Hematopoietic multipotent progenitor cell treated with erythropoietin and hydrocortisone succinate and interleukin-3 and kit ligand, for 6 days (in vitro differentiated cells): ENCODE measurements around the gene DPEP3.
"Not testable (repeated sequence)": the region's sequence is repeated elsewhere in the genome, so short reads cannot be mapped to it uniquely, and the experiment has no call there.

Source experiments
- DNase-seq: peaks from one replicate; pipeline ENCODE4 v3.0.0-alpha.2; 2015

Gene DPEP3

DNA sequence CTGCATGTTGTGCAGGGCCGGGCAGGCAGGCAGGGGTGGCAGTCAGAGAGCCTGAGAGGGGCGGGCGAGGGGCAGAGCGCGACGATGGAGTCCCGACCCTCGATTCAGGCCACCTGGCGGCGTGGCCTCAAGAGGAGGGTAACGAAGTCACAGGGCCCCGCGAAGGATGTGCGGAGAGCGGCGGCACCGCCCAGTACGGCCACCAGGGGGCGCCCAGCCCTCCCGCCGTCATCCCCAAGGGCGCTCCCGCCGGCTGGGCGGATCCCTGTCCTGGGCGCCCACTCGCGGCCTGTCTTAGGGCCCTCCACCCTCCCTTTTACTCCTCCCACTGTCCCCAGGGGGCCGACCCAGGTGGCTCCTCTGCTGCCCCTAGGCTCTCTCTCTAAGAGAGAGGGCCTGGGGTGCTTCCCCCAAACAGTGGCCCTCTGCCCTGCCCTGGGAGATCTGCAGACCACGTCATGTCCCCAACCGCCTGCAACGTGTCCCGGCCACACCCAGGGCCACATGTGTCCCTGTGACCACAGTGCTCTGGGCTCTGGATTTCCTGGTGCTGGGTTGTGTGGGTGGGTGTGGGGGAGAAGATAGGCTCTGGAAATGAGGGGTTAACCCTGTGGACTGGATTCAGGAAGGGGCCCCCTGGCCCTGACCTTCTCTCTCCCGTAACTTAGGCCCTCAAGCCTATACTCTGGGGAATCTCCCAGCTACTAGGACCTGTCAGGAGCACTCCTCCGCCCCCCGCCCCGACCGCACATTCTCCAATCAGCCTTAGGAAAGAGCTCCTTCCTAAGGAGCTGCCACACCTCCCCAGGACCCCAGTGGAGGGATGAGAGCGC is 13.1 kb upstream of the DPEP3 start:
- DNase-seq: peak; percentile 92

DNA sequence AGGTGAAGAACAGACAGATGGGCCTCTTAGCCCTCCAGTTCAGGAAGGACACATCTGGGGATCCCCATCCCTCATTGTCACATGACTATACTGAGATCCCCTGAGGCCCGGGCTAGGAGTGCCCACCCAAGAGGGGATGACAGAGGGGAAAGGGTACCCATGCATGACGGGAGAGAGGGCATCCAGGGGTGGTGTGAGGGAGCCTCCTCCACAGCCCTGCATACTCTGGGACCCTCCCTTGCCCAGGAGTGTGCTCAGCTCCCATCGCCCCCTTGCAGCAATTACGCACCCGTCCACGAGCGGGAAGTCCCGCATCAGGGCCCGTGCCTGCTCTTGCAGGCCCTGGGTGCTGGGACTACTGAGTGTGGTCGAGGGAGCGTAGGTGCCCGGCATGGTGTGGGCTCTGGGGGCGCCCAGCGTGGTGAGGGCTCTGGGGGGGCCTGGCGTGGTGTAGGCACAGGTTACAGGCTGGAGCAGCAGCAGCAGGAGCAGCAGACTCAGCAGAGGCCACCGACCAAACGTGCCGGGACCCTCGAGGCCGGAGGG is 12.4 kb upstream of the DPEP3 start:
- DNase-seq: no peak

DNA sequence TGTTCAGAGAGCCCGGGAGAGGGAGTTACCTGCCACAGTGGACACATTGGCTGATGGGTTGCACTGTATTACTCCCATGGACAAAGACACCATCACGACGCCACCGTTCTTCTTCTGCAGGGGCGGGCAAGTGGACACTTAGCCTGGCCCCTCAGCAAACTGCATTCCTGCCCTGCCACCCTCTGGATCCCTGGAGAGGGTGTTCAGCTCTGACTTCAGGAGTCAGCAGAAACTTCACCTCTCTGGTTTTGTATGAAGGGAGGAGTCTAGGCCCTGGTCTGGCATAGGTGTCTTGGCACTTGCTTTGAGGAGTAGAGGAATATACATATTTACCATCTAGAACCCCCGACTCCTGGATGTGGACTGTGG is 9.7 kb upstream of the DPEP3 start:
- no peak for DNase-seq

DNA sequence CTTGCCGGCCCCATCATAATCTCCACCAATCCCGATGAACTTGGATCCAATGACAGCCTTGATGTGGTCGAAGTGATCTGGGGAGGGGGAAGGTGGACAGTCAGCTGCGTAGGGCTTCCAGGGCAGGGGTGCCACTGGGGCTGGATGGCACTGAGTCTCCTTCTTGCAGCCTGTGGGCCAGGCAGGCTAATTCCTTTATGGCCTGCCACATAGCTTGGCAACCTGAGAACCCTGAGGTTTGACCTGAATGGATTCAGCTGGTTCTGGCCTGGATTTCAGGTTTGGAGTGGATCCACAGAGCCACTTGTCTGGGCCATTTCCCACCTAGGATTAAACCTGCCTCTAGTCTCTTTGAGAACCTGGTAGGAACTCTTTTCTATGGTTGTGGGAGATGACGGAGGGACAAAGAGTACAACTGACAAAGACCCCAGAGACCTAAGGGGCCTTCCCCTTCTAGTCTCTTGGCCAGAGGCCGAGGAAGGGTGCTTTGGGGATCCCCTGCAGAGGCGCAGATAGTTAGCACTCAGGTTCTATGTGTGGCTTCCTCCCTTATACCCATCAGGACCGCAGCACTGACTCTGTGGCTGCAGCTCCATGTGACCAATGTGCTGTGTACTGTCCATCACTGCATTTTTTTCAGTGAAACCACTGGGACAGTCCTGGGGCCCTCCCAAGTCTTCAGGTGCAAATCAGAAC is 9.2 kb upstream of the DPEP3 start:
- DNase-seq: no peak

GRCh38 chr16:67988675-67989074 is 8.4 kb upstream of the DPEP3 start:
- no peak for DNase-seq

- no peak for DNase-seq
Observed at GRCh38 chr16:67987460-67988160, 7.3 kb upstream of the DPEP3 start.

DNA sequence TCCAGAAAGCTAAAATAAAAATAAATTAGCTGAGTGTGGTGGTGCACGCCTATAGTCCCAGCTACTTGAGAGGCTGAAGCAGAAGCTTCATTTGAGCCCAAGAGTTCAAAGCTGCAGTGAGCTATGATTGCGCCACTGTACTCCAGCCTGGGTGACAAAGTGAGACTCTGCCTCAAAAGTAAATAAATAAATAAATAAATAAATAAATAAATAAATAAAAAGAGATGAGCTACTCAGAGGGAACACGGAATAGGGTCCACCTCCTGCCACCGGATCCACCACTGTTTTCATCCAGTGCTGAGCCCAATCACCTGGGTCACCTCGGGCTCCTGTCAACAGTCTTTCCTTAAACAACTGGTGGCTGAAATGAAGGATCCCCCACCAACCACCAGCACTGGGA is 6.7 kb upstream of the DPEP3 start:
- no peak for DNase-seq

DNA sequence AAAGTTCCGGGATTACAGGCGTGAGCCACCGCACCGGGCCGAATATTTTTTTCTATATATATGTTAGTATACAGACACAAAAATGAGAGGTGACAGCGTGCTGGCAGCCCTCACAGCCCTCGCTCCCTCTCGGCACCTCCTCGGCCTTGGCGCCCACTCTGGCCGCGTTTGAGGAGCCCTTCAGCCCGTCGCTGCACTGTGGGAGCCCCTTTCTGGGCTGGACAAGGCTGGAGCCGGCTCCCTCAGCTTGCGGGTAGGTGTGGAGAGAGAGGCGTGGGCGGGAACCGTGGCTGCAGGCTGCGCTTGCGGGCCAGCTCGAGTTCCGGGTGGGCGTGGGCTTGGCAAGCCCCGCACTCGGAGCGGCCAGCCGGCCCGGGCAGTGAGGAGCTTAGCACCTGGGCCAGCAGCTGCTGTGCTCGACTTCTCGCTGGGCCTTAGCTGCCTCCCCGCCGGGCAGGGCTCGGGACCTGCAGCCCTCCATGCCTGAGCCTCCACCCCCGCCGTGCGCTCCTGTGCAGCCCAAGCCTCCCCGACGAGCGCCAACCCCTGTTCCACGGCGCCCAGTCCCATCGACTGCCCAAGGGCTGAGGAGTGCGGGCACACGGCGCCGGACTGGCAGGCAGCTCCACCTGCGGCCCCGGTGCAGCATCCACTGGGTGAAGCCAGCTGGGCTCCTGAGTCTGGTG is 1.9 kb upstream of the DPEP3 start:
- no peak for DNase-seq

- DNase-seq: no peak
Observed at GRCh38 chr16:67977469-67978227, 2.7 kb downstream of the DPEP3 start.

- no peak for DNase-seq
Observed at GRCh38 chr16:67977005-67977404, 3.3 kb downstream of the DPEP3 start.

DNA sequence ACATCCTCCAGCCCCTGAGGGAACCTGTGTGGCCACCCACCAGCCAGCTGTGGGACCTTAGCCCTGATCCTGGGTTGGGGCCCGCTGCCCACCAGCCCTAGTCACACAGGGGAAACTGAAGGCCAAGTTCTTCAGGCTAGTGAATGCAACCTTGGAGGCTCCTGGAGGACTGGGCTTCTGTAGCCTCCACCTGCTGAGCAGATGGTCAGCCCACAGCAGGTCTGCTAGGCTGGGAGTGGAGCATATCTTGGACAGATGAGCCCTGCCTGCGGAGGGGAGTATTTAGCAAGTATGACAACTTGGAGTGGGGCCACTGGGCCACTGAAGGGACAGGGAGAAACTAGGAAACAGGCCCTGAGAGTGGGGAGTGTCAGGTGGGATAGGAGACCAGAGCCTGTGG is 4.1 kb downstream of the DPEP3 start:
- no peak for DNase-seq

- DNase-seq: no peak
Observed at GRCh38 chr16:67975321-67976105, 4.8 kb downstream of the DPEP3 start.

DNA sequence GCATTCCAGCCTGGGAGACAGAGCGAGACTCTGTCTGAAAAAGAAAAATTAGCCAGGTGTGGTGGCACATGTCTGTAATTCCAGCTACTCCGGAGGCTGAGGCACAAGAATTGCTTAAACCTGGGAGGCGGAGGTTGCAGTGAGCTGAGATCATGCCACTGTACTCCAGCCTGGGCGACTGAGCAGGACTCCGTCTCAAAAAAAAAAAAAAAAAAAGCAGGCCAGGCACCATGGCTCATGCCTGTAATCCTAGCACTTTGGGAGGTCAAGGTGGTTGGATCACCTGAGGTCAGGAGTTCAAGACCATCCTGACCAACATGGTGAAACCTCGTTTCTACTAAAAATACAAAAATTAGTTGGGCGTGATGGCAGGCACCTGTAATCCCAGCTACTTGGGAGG is 8.0 kb downstream of the DPEP3 start:
- DNase-seq: not testable (repeated sequence)

DNA sequence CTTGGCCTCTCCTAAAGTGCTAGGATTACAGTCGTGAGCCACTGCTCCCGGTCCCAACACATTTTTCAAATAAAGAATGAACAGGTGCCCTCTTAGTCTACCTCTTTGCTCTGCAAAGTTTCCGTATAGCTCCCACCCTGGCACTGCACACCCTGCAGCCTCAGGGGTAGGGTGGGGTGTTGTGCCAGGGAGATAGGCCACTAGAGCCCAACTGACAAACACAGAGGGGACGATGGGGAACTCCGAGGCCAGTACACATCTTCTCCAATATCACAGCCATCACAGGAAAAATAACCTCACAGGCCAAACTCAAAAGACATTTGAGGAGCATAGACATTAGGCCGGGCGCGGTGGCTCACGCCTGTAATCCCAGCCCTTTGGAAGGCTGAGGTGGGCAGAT is 9.2 kb downstream of the DPEP3 start:
- DNase-seq: peak; percentile 67

GRCh38 chr16:67969254-67970039 is 10.9 kb downstream of the DPEP3 start:
- peak; percentile 84 for DNase-seq

DNA sequence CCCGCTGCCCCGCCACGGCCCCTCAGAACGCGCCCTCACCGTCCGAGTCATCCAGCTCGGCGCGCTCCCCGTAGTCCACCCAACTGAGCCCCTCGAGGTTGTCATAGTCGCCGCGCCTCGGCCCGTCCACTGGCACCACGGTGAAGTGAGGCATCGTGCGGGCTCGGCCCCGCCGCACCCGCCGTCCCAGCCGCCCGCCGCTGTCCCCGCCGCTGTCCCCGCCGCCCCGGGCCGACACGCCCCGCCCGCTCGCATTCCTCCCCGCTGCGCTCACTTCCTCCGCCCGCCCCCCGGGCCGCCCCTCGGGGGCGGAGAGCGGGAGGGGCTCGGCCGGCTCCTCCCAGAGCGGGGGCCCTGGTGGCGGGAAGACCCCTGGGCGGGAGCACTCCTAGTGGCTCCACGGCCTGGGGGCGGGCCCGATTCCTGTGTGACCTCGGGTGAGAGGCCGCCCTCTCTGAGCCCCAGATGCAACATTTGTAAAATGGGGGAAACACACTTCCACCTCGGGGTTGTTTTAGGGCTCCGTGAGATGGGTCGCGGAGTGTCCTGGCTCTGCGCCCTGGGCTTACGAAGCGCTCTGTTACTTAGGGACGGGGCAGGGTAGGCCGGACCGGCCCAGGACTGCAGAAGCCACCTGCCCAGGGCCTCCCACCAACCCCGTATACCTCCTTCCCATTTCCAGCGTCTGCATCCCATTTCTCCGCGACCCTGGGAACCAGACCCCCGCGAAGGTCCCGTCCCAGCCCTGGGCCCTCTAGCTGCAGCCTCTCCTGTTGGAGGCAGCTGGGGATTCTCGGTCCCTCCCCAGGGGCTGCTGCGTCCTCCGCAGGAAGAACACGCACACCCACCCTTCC is 11.7 kb downstream of the DPEP3 start, which contains the start of gene SLC12A4:
Gene SLC12A4 (minus strand): TSS at position 238 of the 854 bp plus-strand sequence. CDS start 84 bp downstream, at position 154.
- peak; percentile 96 for DNase-seq

DNA sequence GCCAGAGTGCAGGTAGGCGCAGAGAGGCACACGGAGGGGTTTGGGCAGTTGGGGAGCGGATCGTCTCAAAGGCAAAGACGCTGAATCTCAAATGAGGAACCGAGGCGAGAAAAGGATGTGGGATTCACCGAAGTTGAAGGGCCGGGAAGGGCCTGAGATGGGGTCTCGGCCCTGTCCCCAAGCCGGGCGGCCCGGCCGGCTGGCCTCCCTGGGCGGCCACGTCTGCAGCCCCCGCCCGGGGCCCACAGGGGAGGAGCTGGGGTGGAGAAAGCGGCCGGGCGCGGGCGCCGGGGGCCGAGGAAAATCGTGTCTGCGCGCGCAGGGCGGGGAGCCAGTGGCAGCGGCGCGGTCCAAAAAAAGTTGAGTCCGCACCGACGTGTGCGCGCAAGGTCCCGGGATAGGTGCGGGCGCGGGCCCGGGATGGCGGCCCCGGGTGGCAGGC is 12.3 kb downstream of the DPEP3 start:
- DNase-seq: peak; percentile 53

DNA sequence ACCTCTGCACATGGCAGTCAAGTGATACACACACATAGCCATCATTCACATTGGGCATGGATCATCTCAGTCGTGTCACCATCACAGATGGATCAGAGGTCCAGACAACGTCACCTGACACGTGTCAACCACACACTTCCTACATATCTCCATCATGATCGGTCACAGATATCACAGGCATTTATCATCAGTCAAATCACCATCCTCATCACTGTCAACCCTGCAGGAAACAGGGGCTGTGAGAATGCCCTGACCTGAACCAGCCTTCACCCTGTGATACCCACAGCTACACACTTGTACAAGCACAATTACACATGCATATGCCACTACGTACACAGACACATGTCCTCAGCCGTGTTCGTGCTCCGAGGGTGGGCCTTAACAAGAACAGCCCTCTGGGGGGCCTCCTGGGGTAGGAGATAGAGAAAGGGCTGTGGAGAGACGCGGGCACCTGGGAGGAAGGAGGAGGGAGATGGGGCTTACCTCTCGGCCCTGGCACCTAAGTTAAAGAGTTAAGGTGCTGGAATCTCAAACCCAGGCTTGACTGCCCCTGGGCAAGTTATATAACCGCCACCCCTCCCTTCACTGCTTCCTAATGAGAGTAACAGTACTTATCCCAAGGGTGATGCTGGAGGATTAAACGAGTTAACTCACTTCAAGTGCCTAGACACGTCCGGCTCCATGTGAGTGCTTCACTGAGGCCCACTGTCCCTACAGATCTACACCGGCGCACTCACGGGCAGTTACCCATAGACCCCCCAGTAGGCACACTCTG is 12.9 kb downstream of the DPEP3 start:
- DNase-seq: peak; percentile 41
